PC-9 (cell line): ENCODE measurements around the gene WDR5B. TPM values are rescaled to one million over a fixed set of nuclear protein-coding genes. Genes with fewer than 3 reads are reported as not detected.

Experiments used
- BruUV-seq: library from RNA; stranded (reverse); fragments of 400-500 nt; replicated peaks from 2 replicates; lab custom pipeline; 2021; lab: Mats Ljungman, UMichigan
- CTCF ChIA-PET: fragments of 300-600 bp; sonication (Branson Sonifier 250); formaldehyde crosslinking; loops from one replicate; lab custom pipeline; 2022; ENCODE audit warnings: antibody characterized with exemption; lab: Charles Lee
- POLR2A ChIA-PET: fragments of 300-600 bp; sonication (Branson Sonifier 250); formaldehyde crosslinking; loops from one replicate; lab custom pipeline; 2022; ENCODE audit warnings: antibody characterized with exemption; ENCODE audit not compliant: unreplicated experiment; lab: Charles Lee
- DNase-seq, 2 experiments: peaks; one replicate each; pipeline versions ENCODE4 v3.0.0 to v3.0.0-alpha.2; 2015 to 2022; ENCODE audit warnings: mixed read lengths in 1 of 2
- H2AFZ ChIP-seq: fragments of 200-600 bp; sonication (generic); 2 replicates; pipeline ENCODE4 v1.8.1; 2017; ENCODE audit warnings: antibody characterized with exemption
- H3F3A ChIP-seq: fragments of 200-600 bp; sonication (generic); 2 replicates; pipeline ENCODE4 v1.8.1; 2017; ENCODE audit warnings: antibody characterized with exemption, mild to moderate bottlenecking, low read depth; ENCODE audit not compliant: insufficient read depth
- H3K27ac ChIP-seq: fragments of 200-600 bp; sonication (generic); 2 replicates; pipeline ENCODE4 v1.6.1; 2016; ENCODE audit warnings: mixed run types
- H3K27me3 ChIP-seq: fragments of 200-600 bp; sonication (generic); 2 replicates; pipeline ENCODE4 v1.6.1; 2016; ENCODE audit warnings: low read depth, mixed run types; ENCODE audit not compliant: insufficient read depth
- H3K36me3 ChIP-seq: fragments of 200-600 bp; sonication (generic); 2 replicates; pipeline ENCODE4 v1.6.1; 2016; ENCODE audit warnings: low read depth, mixed run types
- H3K4me1 ChIP-seq: fragments of 200-600 bp; sonication (generic); replicated peaks from 2 replicates; pipeline ENCODE4 v1.6.1; 2016; ENCODE audit warnings: mixed run types; ENCODE audit not compliant: insufficient read depth
- H3K4me2 ChIP-seq: fragments of 200-600 bp; sonication (generic); 2 replicates; pipeline ENCODE4 v1.6.1; 2017; ENCODE audit warnings: mixed run types
- H3K4me3 ChIP-seq: fragments of 200-600 bp; sonication (generic); 2 replicates; pipeline ENCODE4 v1.6.1; 2016; ENCODE audit warnings: mixed run types
- H3K79me2 ChIP-seq: fragments of 200-600 bp; sonication (generic); 2 replicates; pipeline ENCODE4 v1.6.1; 2017; ENCODE audit warnings: low read depth, mixed run types
- H3K9me2 ChIP-seq: fragments of 200-600 bp; sonication (generic); 2 replicates; pipeline ENCODE4 v1.8.1; 2017; ENCODE audit warnings: mild to moderate bottlenecking; ENCODE audit not compliant: insufficient read depth
- H3K9me3 ChIP-seq: fragments of 200-600 bp; sonication (generic); 2 replicates; pipeline ENCODE4 v1.8.1; 2016; ENCODE audit warnings: low read depth; ENCODE audit not compliant: insufficient read depth
- H4K20me1 ChIP-seq: fragments of 200-600 bp; sonication (generic); 2 replicates; pipeline ENCODE4 v1.8.1; 2017; ENCODE audit not compliant: insufficient read depth
- CTCF ChIP-seq: fragments of 200-600 bp; sonication (generic); conservative IDR thresholded peaks from 2 replicates; pipeline ENCODE4 v1.6.1; 2017; ENCODE audit warnings: mixed run types, antibody characterized with exemption, mild to moderate bottlenecking, moderate library complexity
- EZH2 ChIP-seq: fragments of 200-600 bp; sonication (generic); IDR thresholded peaks from 2 replicates; pipeline ENCODE4 v1.8.0; 2017; ENCODE audit warnings: antibody characterized with exemption, low read depth
- intact Hi-C: fragments of 100-400 bp; cut with micrococcal nuclease; formaldehyde crosslinking; loops from one replicate; pipeline ENCODE4 v1.10.0; 2022; ENCODE audit not compliant: unreplicated experiment
- total RNA-seq: library from RNA; stranded (reverse); gene quantifications from 2 replicates; pipeline ENCODE4 v1.2.3, GENCODE V29; 2021

The WDR5B gene
- total RNA-seq, 1 experiment from 2014 or later = 5.8 TPM

GRCh38 chr3:122390665-122391064 is 25.2 kb downstream of the WDR5B start:
- TF ChIP-seq EZH2 (no peak), CTCF (no peak)
- no peaks in the 10 kb centered on the region for H3K79me2 ChIP-seq
- H3K27me3 ChIP-seq = no peaks in the 10 kb centered on the region
- ChIA-PET CTCF (no interaction called here), POLR2A (no interaction called here)
- H3K9me2 ChIP-seq = no peaks in the 10 kb centered on the region
- no peak overlapping the region for H3K4me3 ChIP-seq
- H3F3A ChIP-seq = no peaks in the 10 kb centered on the region; the same call in 1 of the 2 replicates
- H3K4me2 ChIP-seq = no peak overlapping the region
- no peak overlapping the region for H3K27ac ChIP-seq
- no peak for DNase-seq
- H3K36me3 ChIP-seq = no peaks in the 10 kb centered on the region
- BruUV-seq = no TSS peak
- no peaks in the 10 kb centered on the region for H3K9me3 ChIP-seq
- intact Hi-C loops = loop anchor here (10.0 kb wide), 2 partner anchors 404 to 554 kb away; partner anchors contain the start of genes HSPBAP1 and SLC49A4
- no peaks in the 10 kb centered on the region for H4K20me1 ChIP-seq
- H2AFZ ChIP-seq = no peak overlapping the region
- H3K4me1 ChIP-seq = no peaks in the 10 kb centered on the region

GRCh38 chr3:122389892-122390291 is 26.0 kb downstream of the WDR5B start:
- CTCF ChIA-PET = interaction anchor here (0.5 kb wide), 1 partner anchor 365 kb away, joined by 3 read pairs; no protein-coding TSS in a partner anchor
- H3F3A ChIP-seq = no peaks in the 10 kb centered on the region; the same call in 1 of the 2 replicates
- no peaks in the 10 kb centered on the region for H3K9me2 ChIP-seq
- no TSS peak for BruUV-seq
- H3K4me3 ChIP-seq = no peak overlapping the region
- POLR2A ChIA-PET = interaction anchor here (0.7 kb wide), 1 partner anchor 290 kb away, joined by 8 read pairs; no protein-coding TSS in a partner anchor
- no peak overlapping the region for H3K4me2 ChIP-seq
- TF ChIP-seq CTCF (no peak), EZH2 (no peak)
- no peaks in the 10 kb centered on the region for H4K20me1 ChIP-seq
- DNase-seq = no peak
- no peaks in the 10 kb centered on the region for H3K9me3 ChIP-seq
- H3K27ac ChIP-seq = no peak overlapping the region
- H3K36me3 ChIP-seq = no peaks in the 10 kb centered on the region
- intact Hi-C loops = loop anchor here (10.0 kb wide), 2 partner anchors 405 to 555 kb away; partner anchors contain the start of genes HSPBAP1 and SLC49A4
- no peaks in the 10 kb centered on the region for H3K79me2 ChIP-seq
- H3K27me3 ChIP-seq = no peaks in the 10 kb centered on the region
- peaks cover 6% of the 10 kb centered on the region; the same call in 1 of the 2 replicates for H3K4me1 ChIP-seq
- H2AFZ ChIP-seq = no peak overlapping the region

GRCh38 chr3:122389197-122389596 is 26.7 kb downstream of the WDR5B start:
- BruUV-seq = no TSS peak
- ChIA-PET POLR2A (interaction anchor here (0.6 to 0.7 kb wide), 2 partner anchors 291 to 305 kb away, joined by 4 to 8 read pairs; no protein-coding TSS in a partner anchor), CTCF (no interaction called here)
- Histone ChIP-seq H3K36me3 (no peaks in the 10 kb centered on the region), H3K4me1 (peaks cover 11% of the 10 kb centered on the region; the same call in 1 of the 2 replicates), H3K27me3 (no peaks in the 10 kb centered on the region), H3K27ac (no peak overlapping the region), H3K4me2 (no peak overlapping the region), H3K9me3 (no peaks in the 10 kb centered on the region), H3K79me2 (no peaks in the 10 kb centered on the region), H3K4me3 (no peak overlapping the region), H2AFZ (no peak overlapping the region), H4K20me1 (no peaks in the 10 kb centered on the region), H3K9me2 (no peaks in the 10 kb centered on the region), H3F3A (no peaks in the 10 kb centered on the region; the same call in 1 of the 2 replicates)
- DNase-seq = no peak
- intact Hi-C loops = no loop called here
- no peak for TF ChIP-seq EZH2
- TF ChIP-seq CTCF = no peak
